Progenitor cell of endocrine pancreas (in vitro differentiated cells): ENCODE results near the gene FTO. TPM values are rescaled to one million over a fixed set of nuclear protein-coding genes. Genes with fewer than 3 reads are reported as not detected.

Experiments
- DNase-seq: peaks from one replicate; pipeline ENCODE4 v3.0.0; 2021; ENCODE audit warnings: low spot score; ENCODE audit not compliant: unreplicated experiment
- H3K27ac Mint-ChIP-seq: 2 replicates; pipeline ENCODE4 v1.8.0; 2021; ENCODE audit warnings: mild to moderate bottlenecking, moderate library complexity, mixed read lengths
- H3K27me3 Mint-ChIP-seq: 2 replicates; pipeline ENCODE4 v1.8.0; 2021; ENCODE audit warnings: mixed read lengths
- H3K36me3 Mint-ChIP-seq: 2 replicates; pipeline ENCODE4 v1.8.0; 2022; ENCODE audit warnings: mixed read lengths; ENCODE audit not compliant: insufficient read depth
- H3K4me1 Mint-ChIP-seq: 2 replicates; pipeline ENCODE4 v1.8.0; 2021; ENCODE audit warnings: low read depth, mixed read lengths
- H3K4me3 Mint-ChIP-seq: 2 replicates; pipeline ENCODE4 v1.8.0; 2021; ENCODE audit warnings: low read depth, mild to moderate bottlenecking, moderate library complexity, mixed read lengths
- H3K9me3 Mint-ChIP-seq: 2 replicates; pipeline ENCODE4 v1.8.0; 2021; ENCODE audit warnings: low read depth, mixed read lengths
- CTCF ChIP-seq: fragments of 200-600 bp; sonication (generic); IDR thresholded peaks from one replicate; pipeline ENCODE4 v1.5.0; 2021; ENCODE audit warnings: antibody characterized with exemption, mild to moderate bottlenecking; ENCODE audit not compliant: unreplicated experiment
- total RNA-seq: library from RNA; stranded (reverse); gene quantifications from 2 replicates; pipeline ENCODE4 v1.2.1, GENCODE V29; 2021

FTO gene
- total RNA-seq, 1 donor from 2014 or later, result 78.7 TPM

GRCh38 chr16:54052271-54052670 lies 348.3 kb downstream of the FTO start:
- Mint-ChIP-seq H3K27me3 (no peaks in the 10 kb centered on the region), H3K9me3 (no peaks in the 10 kb centered on the region), H3K4me1 (peaks cover 1% of the 10 kb centered on the region), H3K4me3 (no peak overlapping the region), H3K36me3 (peaks cover 3% of the 10 kb centered on the region), H3K27ac (no peak overlapping the region)
- TF ChIP-seq CTCF, result no peak
- DNase-seq, result no peak

DNA sequence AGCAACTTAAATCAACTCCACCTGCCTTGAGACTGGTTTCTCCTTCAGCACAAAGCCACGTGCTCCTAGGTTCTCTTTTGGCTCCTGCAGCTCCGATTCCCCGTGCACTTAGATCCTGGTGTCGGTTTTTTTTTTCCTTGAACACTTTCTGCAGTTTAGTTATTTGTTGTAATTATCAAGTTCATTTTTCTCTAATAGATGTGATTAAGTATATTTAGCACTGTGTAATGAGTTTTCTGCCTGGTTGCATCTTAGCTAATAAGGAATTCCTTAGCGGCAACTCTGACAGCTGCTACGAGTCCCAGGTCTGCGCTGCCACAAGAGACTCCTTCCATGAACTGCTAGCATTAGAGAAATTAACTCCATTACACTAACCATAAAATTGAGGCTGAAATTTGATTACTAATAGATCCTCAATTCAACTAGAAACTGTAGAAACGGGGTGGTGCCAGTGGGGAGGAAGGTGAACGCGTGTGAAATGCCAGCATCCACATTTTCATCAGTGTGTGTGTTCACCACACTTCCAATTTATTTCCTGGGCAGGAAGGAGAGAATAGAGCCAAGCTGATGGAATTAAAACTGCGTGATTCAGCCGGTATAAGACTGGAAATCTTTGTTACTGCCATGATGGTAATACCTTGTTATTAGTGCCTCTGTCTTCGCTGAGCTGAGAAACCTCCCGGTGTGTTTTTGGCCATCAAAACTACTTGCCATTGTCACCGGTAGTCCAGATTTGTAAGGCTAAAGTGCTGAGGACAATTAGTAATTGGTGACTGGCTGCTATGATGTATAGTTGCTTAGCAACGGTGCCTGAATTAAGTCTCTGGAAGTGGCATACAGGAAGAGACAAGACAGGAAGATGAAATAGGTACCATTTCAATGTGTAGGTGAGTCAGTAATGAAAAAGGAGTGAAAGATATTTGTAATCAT lies 350.2 kb downstream of the FTO start:
- H3K27me3 Mint-ChIP-seq, result no peaks in the 10 kb centered on the region
- TF ChIP-seq CTCF, result no peak
- H3K36me3 Mint-ChIP-seq, result peaks cover 4% of the 10 kb centered on the region
- DNase-seq, result no peak
- no peaks in the 10 kb centered on the region for H3K9me3 Mint-ChIP-seq
- no peak overlapping the region for H3K4me3 Mint-ChIP-seq
- peaks cover 3% of the 10 kb centered on the region for H3K4me1 Mint-ChIP-seq
- no peak overlapping the region for H3K27ac Mint-ChIP-seq

DNA sequence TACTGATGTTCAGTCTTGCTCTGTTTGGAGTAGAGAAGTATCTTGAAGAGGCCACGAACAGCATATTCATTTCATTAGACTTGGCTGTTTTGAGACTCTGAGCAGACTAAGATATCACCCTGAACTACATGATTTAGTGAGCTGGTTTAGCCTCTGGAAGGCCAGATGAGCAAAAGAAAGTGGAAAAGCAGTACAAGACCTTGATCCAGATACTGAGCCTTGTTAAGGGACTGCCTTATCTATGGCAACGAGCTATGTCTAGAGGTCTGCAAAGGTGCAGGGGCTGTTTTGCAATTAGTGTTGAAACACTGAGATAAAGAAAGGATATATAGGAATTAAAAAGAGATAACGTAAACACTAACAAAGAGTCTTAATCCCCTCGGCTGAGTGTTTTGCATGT lies 351.2 kb downstream of the FTO start:
- Mint-ChIP-seq H3K27me3 (no peaks in the 10 kb centered on the region), H3K36me3 (peaks cover 4% of the 10 kb centered on the region), H3K4me1 (peaks cover 4% of the 10 kb centered on the region), H3K27ac (no peak overlapping the region), H3K9me3 (no peaks in the 10 kb centered on the region), H3K4me3 (no peak overlapping the region)
- TF ChIP-seq CTCF, result no peak
- DNase-seq, result no peak

GRCh38 chr16:54055864-54056263 lies 351.9 kb downstream of the FTO start:
- no peaks in the 10 kb centered on the region for H3K9me3 Mint-ChIP-seq
- H3K27ac Mint-ChIP-seq, result no peak overlapping the region
- no peak for TF ChIP-seq CTCF
- DNase-seq, result no peak
- peaks cover 4% of the 10 kb centered on the region for H3K36me3 Mint-ChIP-seq
- peaks cover 6% of the 10 kb centered on the region for H3K4me1 Mint-ChIP-seq
- H3K27me3 Mint-ChIP-seq, result no peaks in the 10 kb centered on the region
- no peak overlapping the region for H3K4me3 Mint-ChIP-seq

- no peak for TF ChIP-seq CTCF
- H3K4me3 Mint-ChIP-seq, result no peak overlapping the region
- H3K36me3 Mint-ChIP-seq, result peaks cover 4% of the 10 kb centered on the region
- DNase-seq, result no peak
- no peaks in the 10 kb centered on the region for H3K9me3 Mint-ChIP-seq
- no peaks in the 10 kb centered on the region for H3K27me3 Mint-ChIP-seq
- H3K27ac Mint-ChIP-seq, result no peak overlapping the region
- H3K4me1 Mint-ChIP-seq, result peaks cover 6% of the 10 kb centered on the region
These were observed 353.0 kb downstream of the FTO start for GRCh38 chr16:54056921-54057320.
